ENCODE results near the gene TEAD1. TPM values are rescaled to one million over a fixed set of nuclear protein-coding genes. Genes with fewer than 3 reads are reported as not detected.

Gene TEAD1
- total and polyA plus RNA-seq, 9 of the 15 experiments (the other 6 are each of a cell fraction or from before 2014, with no cell fraction given): 1.7 to 17.7 (median 10.8) TPM

DNA sequence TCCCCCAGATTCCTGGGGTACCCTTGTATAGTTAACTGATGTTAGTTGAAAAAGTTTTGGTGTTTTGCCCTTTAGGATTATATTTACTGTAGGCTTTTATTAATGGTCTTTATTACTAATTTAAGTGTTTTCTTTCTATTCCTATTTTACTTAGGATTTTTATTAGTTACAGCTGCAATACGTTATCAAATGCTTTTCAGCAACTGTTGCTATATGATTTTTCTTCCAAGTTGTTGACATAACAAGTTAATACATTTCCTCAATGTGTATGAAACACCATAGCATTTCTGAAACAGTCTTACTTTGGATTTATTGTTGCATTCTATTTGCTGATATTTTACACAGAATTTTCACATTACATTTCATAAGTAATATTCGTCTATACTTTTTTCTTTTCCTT, 253.7 kb downstream of the TEAD1 start:
- Histone ChIP-seq H3K27ac (ENCODE audit: extremely low read depth, low read depth, low read length) (no peak overlapping the region), H2AFZ (ENCODE audit: low read depth, low read length) (no peak overlapping the region), H4K20me1 (replicated peaks; ENCODE audit: control insufficient read depth, insufficient read depth, low read length) (no peaks in the 10 kb centered on the region), H3K9ac (ENCODE audit: insufficient read depth in 1 of 2, low read depth in 2 of 2, low read length in 2 of 2) (no peak overlapping the region), H3K4me3 (no peak overlapping the region), H3K79me2 (ENCODE audit: control insufficient read depth, insufficient read depth, low read length) (no peaks in the 10 kb centered on the region), H3K4me2 (ENCODE audit: insufficient read depth, low read length) (no peak overlapping the region), H3K4me1 (replicated peaks in 1 of 2; ENCODE audit: control insufficient read depth in 2 of 2, insufficient read depth in 2 of 2, low read length in 2 of 2) (no peaks in the 10 kb centered on the region), H3K9me3 (replicated peaks; ENCODE audit: control insufficient read depth, insufficient read depth, low read depth, low read length) (no peaks in the 10 kb centered on the region), H3K36me3 (ENCODE audit: control insufficient read depth, insufficient read depth, low read length) (peaks cover 18% of the 10 kb centered on the region; the same call in 2 of the 3 replicates), H3K27me3 (ENCODE audit: control insufficient read depth in 2 of 2, insufficient read depth in 2 of 2, low read length in 2 of 2) (no peaks in the 10 kb centered on the region), H3K9me1 (ENCODE audit: control insufficient read depth, insufficient read depth, low read length) (no peaks in the 10 kb centered on the region)
- TF ChIP-seq, protein P1, sequence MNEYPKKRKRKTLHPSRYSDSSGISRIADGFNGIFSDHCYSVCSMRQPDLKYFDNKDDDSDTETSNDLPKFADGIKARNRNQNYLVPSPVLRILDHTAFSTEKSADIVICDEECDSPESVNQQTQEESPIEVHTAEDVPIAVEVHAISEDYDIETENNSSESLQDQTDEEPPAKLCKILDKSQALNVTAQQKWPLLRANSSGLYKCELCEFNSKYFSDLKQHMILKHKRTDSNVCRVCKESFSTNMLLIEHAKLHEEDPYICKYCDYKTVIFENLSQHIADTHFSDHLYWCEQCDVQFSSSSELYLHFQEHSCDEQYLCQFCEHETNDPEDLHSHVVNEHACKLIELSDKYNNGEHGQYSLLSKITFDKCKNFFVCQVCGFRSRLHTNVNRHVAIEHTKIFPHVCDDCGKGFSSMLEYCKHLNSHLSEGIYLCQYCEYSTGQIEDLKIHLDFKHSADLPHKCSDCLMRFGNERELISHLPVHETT (CRISPR knock-in tag; conservative IDR thresholded peaks at IDR 0.05 in 1 of 2, IDR thresholded peaks at IDR 0.05 in 1 of 2): no peak
- TF ChIP-seq SMARCE1 (IDR thresholded peaks at IDR 0.05) (no peak), BRD4 (IDR thresholded peaks at IDR 0.05) (no peak), ARID1B (IDR thresholded peaks at IDR 0.05) (no peak), RBM34 (IDR thresholded peaks at IDR 0.05; ENCODE audit: borderline replicate concordance, insufficient read depth, low read length) (no peak), BDP1 (IDR thresholded peaks at IDR 0.05; ENCODE audit: insufficient read depth, insufficient read length) (no peak), HNRNPH1 (optimal IDR thresholded peaks at IDR 0.05; ENCODE audit: low read depth, low read length) (no peak), ZNF3 (CRISPR knock-in tag; IDR thresholded peaks at IDR 0.05) (no peak), MXI1 (IDR thresholded peaks at IDR 0.05; ENCODE audit: low read depth, low read length) (no peak), ZNF431 (CRISPR knock-in tag; IDR thresholded peaks at IDR 0.05) (no peak), MCM2 (IDR thresholded peaks at IDR 0.05; ENCODE audit: low read depth) (no peak), SRSF9 (IDR thresholded peaks at IDR 0.05; ENCODE audit: borderline replicate concordance, low read depth, low read length) (no peak), DACH1 (IDR thresholded peaks at IDR 0.05; ENCODE audit: partially characterized antibody) (no peak), TRIM28 (IDR thresholded peaks at IDR 0.05) (no peak), ZNF830 (CRISPR knock-in tag; IDR thresholded peaks at IDR 0.05) (no peak), ESRRB (CRISPR knock-in tag; IDR thresholded peaks at IDR 0.05; ENCODE audit: borderline replicate concordance) (no peak)
- TF ChIP-seq, protein P2, sequence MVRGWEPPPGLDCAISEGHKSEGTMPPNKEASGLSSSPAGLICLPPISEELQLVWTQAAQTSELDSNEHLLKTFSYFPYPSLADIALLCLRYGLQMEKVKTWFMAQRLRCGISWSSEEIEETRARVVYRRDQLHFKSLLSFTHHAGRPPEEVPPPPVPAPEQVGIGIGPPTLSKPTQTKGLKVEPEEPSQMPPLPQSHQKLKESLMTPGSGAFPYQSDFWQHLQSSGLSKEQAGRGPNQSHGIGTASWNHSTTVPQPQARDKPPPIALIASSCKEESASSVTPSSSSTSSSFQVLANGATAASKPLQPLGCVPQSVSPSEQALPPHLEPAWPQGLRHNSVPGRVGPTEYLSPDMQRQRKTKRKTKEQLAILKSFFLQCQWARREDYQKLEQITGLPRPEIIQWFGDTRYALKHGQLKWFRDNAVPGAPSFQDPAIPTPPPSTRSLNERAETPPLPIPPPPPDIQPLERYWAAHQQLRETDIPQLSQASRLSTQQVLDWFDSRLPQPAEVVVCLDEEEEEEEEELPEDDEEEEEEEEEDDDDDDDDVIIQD (CRISPR knock-in tag; IDR thresholded peaks at IDR 0.05): no peak
- FAIRE-seq: no peak
- intact Hi-C loops (cut with micrococcal nuclease) (no loop called here), in situ Hi-C loops (cut with MboI) (no loop called here)
- no peak for ATAC-seq
- POLR2A ChIA-PET: interaction anchor here (1.7 kb wide), 1 partner anchor 11 kb away, joined by 4 read pairs; no protein-coding TSS in a partner anchor
- DNase-seq (ENCODE audit: extremely low read depth in 1 of 4, low spot score in 3 of 4): no peak
- WGBS (ENCODE audit: insufficient coverage, low coverage, missing lambda C conversion rate): 56% methylated on average over 2 of the region's 2 CpGs
- CTCF ChIA-PET (ENCODE audit: low intra/inter-chr PET ratio): no interaction called here
- BruUV-seq (replicated peaks): no TSS peak
